Naive thymus-derived CD4-positive, alpha-beta T cell (primary cell): Measurements from ENCODE around the gene OAS3. TPM values are rescaled to one million over a fixed set of nuclear protein-coding genes. Genes with fewer than 3 reads are reported as not detected.

Source experiments
- ATAC-seq: fragments of 150-1000 bp; cut with Tn5 transposase; 2 replicates; pipeline ENCODE4 v1.10.0; 2021; ENCODE audit warnings: mild to moderate bottlenecking, moderate library complexity
- CTCF ChIA-PET: fragments of 350-600 bp; sonication (Branson Sonifier 250); formaldehyde crosslinking; loops from one replicate; lab custom pipeline; 2021; ENCODE audit warnings: antibody characterized with exemption; lab: Charles Lee
- POLR2A ChIA-PET: fragments of 350-600 bp; sonication (Branson Sonifier 250); formaldehyde crosslinking; loops from one replicate; lab custom pipeline; 2021; ENCODE audit warnings: antibody characterized with exemption, inconsistent platforms; lab: Charles Lee
- DNase-seq, 9 donors: peaks; one replicate each; pipeline versions ENCODE4 v3.0.0 to v3.0.0-alpha.2; 2020 to 2022; ENCODE audit warnings: mixed read lengths in 1 of 9
- H3K27ac ChIP-seq: one replicate; pipeline ENCODE4 v1.7.0; 2013; ENCODE audit warnings: mild to moderate bottlenecking, low read depth, low read length, moderate library complexity
- H3K27me3 ChIP-seq, 2 donors: one replicate each; pipeline ENCODE4 v1.7.0; 2013; ENCODE audit warnings: low read length in 2 of 2, mild to moderate bottlenecking in 2 of 2, moderate library complexity in 2 of 2; ENCODE audit not compliant: control insufficient read depth in 2 of 2, insufficient read depth in 2 of 2
- H3K36me3 ChIP-seq, 3 experiments: 1 replicate in 2 of 3; 2 replicates in 1 of 3; pipeline ENCODE4 v1.7.0; 2013; ENCODE audit warnings: low read length in 3 of 3, mild to moderate bottlenecking in 3 of 3, moderate library complexity in 1 of 3; ENCODE audit not compliant: insufficient read depth in 3 of 3, control insufficient read depth in 2 of 3
- H3K4me1 ChIP-seq, 2 donors: one replicate each; pipeline ENCODE4 v1.7.0; 2013; ENCODE audit warnings: low read length in 2 of 2, mild to moderate bottlenecking in 2 of 2, moderate library complexity in 1 of 2; ENCODE audit not compliant: control insufficient read depth in 2 of 2, insufficient read depth in 2 of 2
- H3K4me3 ChIP-seq: 2 replicates; pipeline ENCODE4 v1.7.0; 2013; ENCODE audit warnings: mild to moderate bottlenecking, low read length
- H3K9me3 ChIP-seq, 3 experiments: 1 replicate in 2 of 3; 2 replicates in 1 of 3; pipeline ENCODE4 v1.7.0; 2013; ENCODE audit warnings: low read length in 3 of 3; ENCODE audit not compliant: control insufficient read depth in 2 of 3
- H3K27ac Mint-ChIP-seq, 9 donors: one replicate each; pipeline ENCODE4 v1.8.0; 2020 to 2022; ENCODE audit warnings: mixed read lengths in 9 of 9, mild to moderate bottlenecking in 8 of 9, moderate library complexity in 5 of 9, inconsistent platforms in 2 of 9
- H3K27me3 Mint-ChIP-seq, 5 donors: one replicate each; pipeline ENCODE4 v1.8.0; 2021 to 2022; ENCODE audit warnings: mixed read lengths in 5 of 5, mild to moderate bottlenecking in 1 of 5
- H3K36me3 Mint-ChIP-seq, 5 donors: one replicate each; pipeline ENCODE4 v1.8.0; 2020 to 2022; ENCODE audit warnings: mixed read lengths in 5 of 5, mild to moderate bottlenecking in 3 of 5, inconsistent platforms in 1 of 5
- H3K4me1 Mint-ChIP-seq, 7 donors: one replicate each; pipeline ENCODE4 v1.8.0; 2020 to 2022; ENCODE audit warnings: mixed read lengths in 7 of 7, mild to moderate bottlenecking in 3 of 7, inconsistent platforms in 1 of 7
- H3K4me3 Mint-ChIP-seq, 10 donors: one replicate each; pipeline ENCODE4 v1.8.0; 2020 to 2022; ENCODE audit warnings: mild to moderate bottlenecking in 10 of 10, mixed read lengths in 10 of 10, moderate library complexity in 6 of 10, inconsistent platforms in 2 of 10
- H3K9me3 Mint-ChIP-seq, 11 donors: one replicate each; pipeline ENCODE4 v1.8.0; 2020 to 2022; ENCODE audit warnings: mixed read lengths in 11 of 11, mild to moderate bottlenecking in 4 of 11, inconsistent platforms in 1 of 11, moderate library complexity in 1 of 11
- intact Hi-C, 2 donors: fragments of 100-400 bp; cut with micrococcal nuclease; formaldehyde crosslinking; loops; one replicate each; pipeline ENCODE4 v1.15.1; 2023
- polyA plus RNA-seq, 2 donors: library from polyadenylated mRNA; unstranded; fragments of 300-500 nt; fragmentation: Illumina TruSeq; gene quantifications; one replicate each; pipeline ENCODE4 v1.2.3, GENCODE V29; 2021
- total RNA-seq, 6 experiments: library from RNA in 5 of 6; stranded (reverse) in 5 of 6; gene quantifications; 1 replicate in 5 of 6; 2 replicates in 1 of 6; pipeline ENCODE4 v1.2.3 and lab custom pipeline; 2021 to 2026

OAS3 gene
- total and polyA plus RNA-seq, 7 experiments from 2014 or later: 14.8 to 264 (median 20.7) TPM

GRCh38 chr12:112977641-112978040, 39.4 kb downstream of the OAS3 start:
- Histone ChIP-seq H3K4me1 (peaks cover 29 to 36% of the 10 kb centered on the region in 2 donors), H3K9me3 (no peaks in the 10 kb centered on the region), H3K36me3 (peaks cover 0 to 4% (median 0%) of the 10 kb centered on the region in 3 experiments), H3K4me3 (peak overlapping the region; percentile 99), H3K27me3 (no peaks in the 10 kb centered on the region), H3K27ac (peak overlapping the region; percentile 89)
- peaks cover 4 to 59% (median 15%) of the 10 kb centered on the region in 5 donors for H3K36me3 Mint-ChIP-seq
- H3K9me3 Mint-ChIP-seq: peaks cover 0 to 14% (median 5%) of the 10 kb centered on the region in 11 donors
- no peak for ATAC-seq
- intact Hi-C loops: loop anchor here (1.0 to 2.0 kb wide), 10 partner anchors 11 to 381 kb away; partner anchors contain the start of genes DDX54 (in 1 of the 2), OAS3 (in 1 of the 2), PLBD2 (in 1 of the 2) and RITA1 (in 1 of the 2)
- peak overlapping the region; percentile 97 to 100 (median 99) for H3K27ac Mint-ChIP-seq
- peak overlapping the region; percentile 87 to 100 (median 96) for H3K4me3 Mint-ChIP-seq
- POLR2A ChIA-PET: interaction anchor here (0.7 to 4.9 kb wide), 16 partner anchors 9 to 357 kb away, joined by 3 to 43 read pairs (median 6); partner anchors contain the start of genes DDX54, OAS1, OAS3 and RITA1
- CTCF ChIA-PET: interaction anchor here (1.0 to 4.9 kb wide), 5 partner anchors 14 to 77 kb away, joined by 3 to 61 read pairs (median 10); partner anchors contain the start of gene OAS1
- no peaks in the 10 kb centered on the region for H3K27me3 Mint-ChIP-seq
- DNase-seq: no peak
- H3K4me1 Mint-ChIP-seq: peaks cover 26 to 57% (median 35%) of the 10 kb centered on the region in 7 donors

GRCh38 chr12:112978163-112979040, 40.1 kb downstream of the OAS3 start, which contains the start of gene OAS2:
Gene OAS2, plus strand, starts transcription at chr12:112978519. Its CDS starts 90 bp downstream, at chr12:112978609.
- intact Hi-C loops: loop anchor here (1.0 to 2.0 kb wide), 10 partner anchors 10 to 380 kb away; partner anchors contain the start of genes DDX54 (in 1 of the 2), OAS3 (in 1 of the 2), PLBD2 (in 1 of the 2) and RITA1 (in 1 of the 2)
- ChIA-PET CTCF (interaction anchor here (0.6 to 4.9 kb wide), 6 partner anchors 13 to 198 kb away, joined by 3 to 61 read pairs (median 7); partner anchors contain the start of gene OAS1), POLR2A (interaction anchor here (0.7 to 4.9 kb wide), 18 partner anchors 9 to 356 kb away, joined by 3 to 43 read pairs (median 5); partner anchors contain the start of genes DDX54, OAS1, OAS3 and RITA1)
- ATAC-seq: peak; percentile 97
- Mint-ChIP-seq H3K27ac (peak within 1 kb of the TSS; percentile 97 to 100 (median 99)), H3K4me1 (peaks cover 30 to 59% (median 42%) of the 10 kb centered on the region in 7 donors), H3K9me3 (peaks cover 0 to 17% (median 5%) of the 10 kb centered on the region in 11 donors), H3K36me3 (peaks cover 6 to 60% (median 18%) of the 10 kb centered on the region in 5 donors), H3K27me3 (no peaks in the 10 kb centered on the region), H3K4me3 (peak within 1 kb of the TSS; percentile 87 to 100 (median 96))
- peaks cover 0 to 4% (median 0%) of the 10 kb centered on the region in 3 experiments for H3K36me3 ChIP-seq
- peak; percentile 35 to 89 (median 85) for DNase-seq
- no peaks in the 10 kb centered on the region for H3K27me3 ChIP-seq
- no peaks in the 10 kb centered on the region for H3K9me3 ChIP-seq
- H3K27ac ChIP-seq: peak within 1 kb of the TSS; percentile 89
- H3K4me1 ChIP-seq: peaks cover 34 to 37% of the 10 kb centered on the region in 2 donors
- H3K4me3 ChIP-seq: peak within 1 kb of the TSS; percentile 99

- ChIA-PET POLR2A (interaction anchor here (0.5 to 4.9 kb wide), 14 partner anchors 10 to 356 kb away, joined by 3 to 43 read pairs (median 6); partner anchors contain the start of genes OAS1, OAS3 and TPCN1), CTCF (interaction anchor here (0.6 to 4.9 kb wide), 4 partner anchors 13 to 197 kb away, joined by 3 to 61 read pairs (median 12); partner anchors contain the start of gene OAS1)
- Histone ChIP-seq H3K27ac (peak overlapping the region; percentile 89), H3K36me3 (peaks cover 0 to 4% (median 0%) of the 10 kb centered on the region in 3 experiments), H3K9me3 (no peaks in the 10 kb centered on the region), H3K4me3 (peak overlapping the region; percentile 99), H3K27me3 (no peaks in the 10 kb centered on the region), H3K4me1 (peaks cover 41% of the 10 kb centered on the region in 2 donors)
- H3K36me3 Mint-ChIP-seq: peaks cover 7 to 62% (median 23%) of the 10 kb centered on the region in 5 donors
- peak; percentile 26 for ATAC-seq
- peaks cover 33 to 67% (median 50%) of the 10 kb centered on the region in 7 donors for H3K4me1 Mint-ChIP-seq
- intact Hi-C loops: loop anchor here in 1 of 2 donors (2.0 kb wide), 1 partner anchor 242 kb away; the partner anchor contains the start of gene TPCN1
- H3K27ac Mint-ChIP-seq: peak overlapping the region; percentile 97 to 100 (median 99)
- H3K4me3 Mint-ChIP-seq: peak overlapping the region; percentile 87 to 100 (median 96)
- H3K9me3 Mint-ChIP-seq: peaks cover under 1 to 23% (median 7%) of the 10 kb centered on the region in 11 donors
- no peaks in the 10 kb centered on the region for H3K27me3 Mint-ChIP-seq
- peak in 8 of 9 donors; percentile 21 to 50 (median 40) for DNase-seq
Observed at GRCh38 chr12:112979041-112979680, 40.9 kb downstream of the OAS3 start.

- POLR2A ChIA-PET: interaction anchor here (0.9 to 4.9 kb wide), 4 partner anchors 8 to 204 kb away, joined by 3 to 36 read pairs (median 4); partner anchors contain the start of gene DDX54
- Histone ChIP-seq H3K9me3 (peaks cover 0 to 8% (median 5%) of the 10 kb centered on the region in 3 experiments), H3K4me3 (peak overlapping the region; percentile 53), H3K27ac (peak overlapping the region; percentile 44), H3K27me3 (no peaks in the 10 kb centered on the region), H3K4me1 (peaks cover 41 to 45% of the 10 kb centered on the region in 2 donors), H3K36me3 (peaks cover 0 to 4% (median 0%) of the 10 kb centered on the region in 3 experiments)
- Mint-ChIP-seq H3K27ac (peak overlapping the region; percentile 48 to 100 (median 91)), H3K27me3 (no peaks in the 10 kb centered on the region), H3K4me1 (peaks cover 34 to 82% (median 61%) of the 10 kb centered on the region in 7 donors), H3K9me3 (peaks cover 7 to 36% (median 17%) of the 10 kb centered on the region in 11 donors), H3K4me3 (peak overlapping the region; percentile 87 to 100 (median 96)), H3K36me3 (peaks cover 19 to 72% (median 37%) of the 10 kb centered on the region in 5 donors)
- CTCF ChIA-PET: interaction anchor here (4.9 kb wide), 1 partner anchor 11 kb away, joined by 61 read pairs; no protein-coding TSS in a partner anchor
- DNase-seq: peak in 7 of 9 donors; percentile 33 to 54 (median 44)
- ATAC-seq: no peak
- intact Hi-C loops: no loop called here
Observed at GRCh38 chr12:112980491-112981158, 42.4 kb downstream of the OAS3 start.

GRCh38 chr12:112985642-112986290, 47.5 kb downstream of the OAS3 start:
- H3K4me1 Mint-ChIP-seq: peaks cover 28 to 94% (median 79%) of the 10 kb centered on the region in 7 donors
- Histone ChIP-seq H3K36me3 (peaks cover 0 to 49% (median 27%) of the 10 kb centered on the region in 3 experiments), H3K4me1 (peaks cover 16 to 39% of the 10 kb centered on the region in 2 donors), H3K4me3 (no peak overlapping the region), H3K27ac (peak overlapping the region; percentile 27), H3K27me3 (no peaks in the 10 kb centered on the region), H3K9me3 (peaks cover 0 to 8% (median 5%) of the 10 kb centered on the region in 3 experiments)
- DNase-seq (no peak), ATAC-seq (no peak)
- peak overlapping the region; percentile 39 to 84 (median 78) for H3K27ac Mint-ChIP-seq
- CTCF ChIA-PET: interaction anchor here (2.5 kb wide), 1 partner anchor 7 kb away, joined by 12 read pairs; no protein-coding TSS in a partner anchor
- peaks cover 25 to 93% (median 63%) of the 10 kb centered on the region in 5 donors for H3K36me3 Mint-ChIP-seq
- POLR2A ChIA-PET: no interaction called here
- H3K4me3 Mint-ChIP-seq: peak overlapping the region in 5 of 10 donors; percentile 4 to 87 (median 29)
- intact Hi-C loops: no loop called here
- no peaks in the 10 kb centered on the region for H3K27me3 Mint-ChIP-seq
- H3K9me3 Mint-ChIP-seq: peaks cover 7 to 36% (median 17%) of the 10 kb centered on the region in 11 donors
